ENCODE measurements around the gene PHKB. TPM values are rescaled to one million over a fixed set of nuclear protein-coding genes. Genes with fewer than 3 reads are reported as not detected.
"Not testable (repeated sequence)": the region's sequence is repeated elsewhere in the genome, so short reads cannot be mapped to it uniquely, and the experiment has no call there.

Gene PHKB
- total and polyA plus RNA-seq, 5 donors = 20.2 to 68.0 (median 63.0) TPM

DNA sequence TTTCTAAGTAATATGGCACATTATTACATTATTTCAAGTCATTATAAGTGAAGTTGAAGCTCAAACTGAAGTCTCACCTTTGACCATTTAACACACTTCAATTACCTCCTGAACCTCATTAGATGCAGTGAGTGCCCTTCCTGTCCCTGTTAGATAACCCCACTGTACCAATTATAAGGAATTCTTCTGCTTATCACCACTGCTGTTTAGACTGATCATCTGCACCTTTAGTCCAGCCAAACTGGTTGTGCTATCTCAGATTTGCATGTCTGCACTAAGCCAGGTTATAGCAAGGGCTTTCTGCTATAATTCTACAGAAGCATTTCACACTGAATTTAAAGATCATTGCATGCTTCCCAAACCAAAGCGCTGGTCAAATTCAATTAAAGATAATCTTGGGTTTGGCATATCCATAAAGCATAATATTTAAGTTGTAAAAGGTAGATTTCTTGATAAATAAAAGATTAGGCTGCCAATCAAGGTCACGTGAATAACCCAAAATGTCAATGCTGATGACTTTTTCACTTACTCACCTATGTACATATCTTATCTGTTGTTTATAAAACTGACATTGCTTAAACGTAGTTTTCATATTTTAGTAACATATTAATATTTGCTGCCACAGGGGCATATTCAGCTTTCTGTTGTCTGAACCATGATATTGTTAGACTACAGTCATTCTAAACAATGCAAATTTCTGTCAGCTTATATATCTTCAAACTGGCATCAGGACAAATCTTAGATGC, 12.1 kb upstream of the PHKB start:
- no peak overlapping the region for H3K27ac ChIP-seq (ENCODE audit: low read length)
- H3K4me3 ChIP-seq (ENCODE audit: low read length) = no peak overlapping the region
- 81% methylated on average over 3 of the region's 3 CpGs for WGBS
- intact Hi-C loops (cut with DNase I) = no loop called here
- DNase-seq (no peak), ATAC-seq (no peak)
- H3K4me1 ChIP-seq (ENCODE audit: control insufficient read depth, insufficient read depth, low read length) = peaks cover 2% of the 10 kb centered on the region
- H3K27me3 ChIP-seq (ENCODE audit: control insufficient read depth, insufficient read depth) = no peaks in the 10 kb centered on the region
- H3K9me3 ChIP-seq (ENCODE audit: control insufficient read depth, low read length) = no peaks in the 10 kb centered on the region

- H3K9me3 ChIP-seq (ENCODE audit: control insufficient read depth, low read length) = no peaks in the 10 kb centered on the region
- 88% methylated on average over 3 of the region's 3 CpGs for WGBS
- intact Hi-C loops (cut with DNase I) = loop anchor here in 1 of 4 donors (5.0 kb wide), 1 partner anchor 218 kb away; no protein-coding TSS in a partner anchor
- H3K4me1 ChIP-seq (ENCODE audit: control insufficient read depth, insufficient read depth, low read length) = peaks cover 2% of the 10 kb centered on the region
- DNase-seq = no peak
- no peak overlapping the region for H3K4me3 ChIP-seq (ENCODE audit: low read length)
- no peak for ATAC-seq
- H3K27ac ChIP-seq (ENCODE audit: low read length) = no peak overlapping the region
- H3K27me3 ChIP-seq (ENCODE audit: control insufficient read depth, insufficient read depth) = no peaks in the 10 kb centered on the region
Measured at GRCh38 chr16:47449788-47450187, 11.3 kb upstream of the PHKB start.

DNA sequence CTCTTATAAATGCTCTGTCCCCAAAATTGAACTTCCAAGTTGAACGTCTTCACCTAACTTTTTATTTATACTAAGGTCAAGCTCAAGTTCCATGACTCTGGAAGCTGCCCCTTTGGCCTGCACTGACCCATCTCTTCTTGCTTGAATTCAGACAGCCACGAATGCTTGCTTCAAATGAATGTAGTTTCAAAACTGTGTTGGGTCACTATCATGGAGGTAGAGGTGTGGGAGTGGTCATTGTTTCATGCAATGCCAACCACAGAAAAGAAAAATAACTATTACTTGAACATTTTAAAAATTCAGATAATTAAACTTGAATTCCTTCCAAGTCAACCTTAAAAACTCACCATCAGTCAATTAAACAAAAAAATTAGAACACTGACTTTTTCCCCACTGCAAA, 2.8 kb upstream of the PHKB start:
- intact Hi-C loops (cut with DNase I) = no loop called here
- ATAC-seq = no peak
- WGBS = 86% methylated on average over 2 of the region's 2 CpGs
- no peak overlapping the region for H3K27ac ChIP-seq (ENCODE audit: low read length)
- H3K4me1 ChIP-seq (ENCODE audit: control insufficient read depth, insufficient read depth, low read length) = peaks cover 3% of the 10 kb centered on the region
- no peak overlapping the region for H3K4me3 ChIP-seq (ENCODE audit: low read length)
- H3K27me3 ChIP-seq (ENCODE audit: control insufficient read depth, insufficient read depth) = no peaks in the 10 kb centered on the region
- DNase-seq = no peak
- no peaks in the 10 kb centered on the region for H3K9me3 ChIP-seq (ENCODE audit: control insufficient read depth, low read length)

DNA sequence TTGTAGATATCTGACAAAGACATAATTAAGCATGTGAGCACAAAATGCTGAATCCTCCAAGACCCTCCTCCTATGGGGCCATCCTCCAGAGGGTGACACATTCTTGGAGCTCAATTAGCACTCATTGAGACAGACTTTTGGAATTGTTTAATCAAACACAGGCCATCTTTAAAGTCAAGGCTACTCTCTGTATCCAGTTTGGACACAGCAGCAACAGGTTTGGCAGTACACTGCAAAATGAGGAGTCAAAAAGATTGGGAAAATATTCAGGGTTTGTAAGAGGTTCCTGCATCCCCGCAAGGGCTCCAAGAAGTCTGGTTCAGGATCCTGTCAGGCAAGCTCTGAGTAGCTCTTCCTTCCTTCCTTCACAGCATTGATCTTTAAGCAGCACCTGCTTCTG, 1.5 kb upstream of the PHKB start:
- Histone ChIP-seq H3K9me3 (ENCODE audit: control insufficient read depth, low read length) (no peaks in the 10 kb centered on the region), H3K27me3 (ENCODE audit: control insufficient read depth, insufficient read depth) (no peaks in the 10 kb centered on the region), H3K4me1 (ENCODE audit: control insufficient read depth, insufficient read depth, low read length) (peaks cover 5% of the 10 kb centered on the region), H3K4me3 (ENCODE audit: low read length) (no peak overlapping the region), H3K27ac (ENCODE audit: low read length) (no peak overlapping the region)
- intact Hi-C loops (cut with DNase I) = loop anchor here in 1 of 4 donors (5.0 kb wide), 1 partner anchor 38 kb away; no protein-coding TSS in a partner anchor
- ATAC-seq (no peak), DNase-seq (no peak)
- WGBS = 75% methylated on average over 1 of the region's 1 CpG

DNA sequence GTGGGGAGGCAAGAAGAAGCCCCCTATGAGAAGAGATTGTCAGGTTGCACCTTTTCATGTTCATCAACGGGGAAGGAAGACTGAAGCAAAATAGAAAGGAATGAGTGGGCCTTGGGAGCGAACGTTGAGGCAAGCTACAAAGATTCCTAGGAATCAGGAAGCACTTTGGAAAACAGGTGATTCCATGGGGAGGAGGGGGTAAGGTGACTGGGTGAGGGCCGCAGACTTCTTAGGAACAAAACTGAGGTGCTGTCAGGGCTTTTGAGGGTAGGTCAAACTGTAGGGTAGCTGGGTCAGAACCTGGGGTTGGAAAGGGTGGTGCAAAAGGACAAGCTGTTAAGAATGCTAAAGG, 796 bp upstream of the PHKB start:
- Histone ChIP-seq H3K4me1 (ENCODE audit: control insufficient read depth, insufficient read depth, low read length) (peaks cover 5% of the 10 kb centered on the region), H3K27ac (ENCODE audit: low read length) (peak overlapping the region; percentile 98), H3K4me3 (ENCODE audit: low read length) (peak overlapping the region; percentile 95), H3K9me3 (ENCODE audit: control insufficient read depth, low read length) (no peaks in the 10 kb centered on the region), H3K27me3 (ENCODE audit: control insufficient read depth, insufficient read depth) (no peaks in the 10 kb centered on the region)
- no peak for ATAC-seq
- DNase-seq = no peak
- 4% methylated on average over 4 of the region's 4 CpGs for WGBS
- intact Hi-C loops (cut with DNase I) = loop anchor here in 1 of 4 donors (5.0 kb wide), 1 partner anchor 37 kb away; no protein-coding TSS in a partner anchor

GRCh38 chr16:47461598-47462266, 601 bp downstream of the PHKB start:
- Histone ChIP-seq H3K27me3 (ENCODE audit: control insufficient read depth, insufficient read depth) (no peaks in the 10 kb centered on the region), H3K4me1 (ENCODE audit: control insufficient read depth, insufficient read depth, low read length) (peaks cover 5% of the 10 kb centered on the region), H3K4me3 (ENCODE audit: low read length) (peak overlapping the region; percentile 95), H3K9me3 (ENCODE audit: control insufficient read depth, low read length) (no peaks in the 10 kb centered on the region), H3K27ac (ENCODE audit: low read length) (peak overlapping the region; percentile 98)
- ATAC-seq (peak; percentile 47 to 60), DNase-seq (no peak)
- WGBS = 2% methylated on average over 17 of the region's 17 CpGs
- intact Hi-C loops (cut with DNase I) = loop anchor here in 1 of 4 donors (5.0 kb wide), 1 partner anchor 36 kb away; no protein-coding TSS in a partner anchor

GRCh38 chr16:47463771-47464624, 2.9 kb downstream of the PHKB start:
- Histone ChIP-seq H3K4me3 (ENCODE audit: low read length) (no peak overlapping the region), H3K27me3 (ENCODE audit: control insufficient read depth, insufficient read depth) (no peaks in the 10 kb centered on the region), H3K4me1 (ENCODE audit: control insufficient read depth, insufficient read depth, low read length) (peaks cover 7% of the 10 kb centered on the region), H3K27ac (ENCODE audit: low read length) (no peak overlapping the region), H3K9me3 (ENCODE audit: control insufficient read depth, low read length) (no peaks in the 10 kb centered on the region)
- 68% methylated on average over 11 of the region's 11 CpGs for WGBS
- intact Hi-C loops (cut with DNase I) = loop anchor here in 1 of 4 donors (5.0 kb wide), 1 partner anchor 33 kb away; no protein-coding TSS in a partner anchor
- DNase-seq (no peak), ATAC-seq (no peak)

- WGBS = 65% methylated on average over 2 of the region's 2 CpGs
- H3K4me3 ChIP-seq (ENCODE audit: low read length) = no peak overlapping the region
- no peaks in the 10 kb centered on the region for H3K27me3 ChIP-seq (ENCODE audit: control insufficient read depth, insufficient read depth)
- no peaks in the 10 kb centered on the region for H3K9me3 ChIP-seq (ENCODE audit: control insufficient read depth, low read length)
- intact Hi-C loops (cut with DNase I) = no loop called here
- H3K27ac ChIP-seq (ENCODE audit: low read length) = no peak overlapping the region
- ATAC-seq = no peak
- DNase-seq = no peak
- peaks cover 6% of the 10 kb centered on the region for H3K4me1 ChIP-seq (ENCODE audit: control insufficient read depth, insufficient read depth, low read length)
Measured at GRCh38 chr16:47465919-47466630, 4.9 kb downstream of the PHKB start.

DNA sequence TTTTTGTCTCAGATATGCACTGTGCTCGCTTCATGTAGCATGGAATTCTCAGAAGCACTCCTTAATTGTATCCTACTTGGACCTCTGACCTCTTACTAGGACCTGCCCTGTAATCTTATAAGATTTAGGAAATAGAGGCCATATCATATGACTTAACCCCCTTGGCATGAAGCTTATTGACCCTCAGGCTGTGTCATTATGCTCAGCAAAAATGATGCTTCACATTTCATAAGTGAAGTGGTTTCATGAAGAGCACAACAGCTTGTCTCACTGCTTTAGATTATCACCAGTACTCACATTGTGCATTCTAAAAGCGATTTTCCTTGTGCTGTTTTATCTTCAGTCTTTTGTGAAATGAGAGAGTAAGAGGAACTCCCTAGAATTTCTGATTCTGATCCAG, 6.4 kb downstream of the PHKB start:
- Histone ChIP-seq H3K9me3 (ENCODE audit: control insufficient read depth, low read length) (no peaks in the 10 kb centered on the region), H3K27me3 (ENCODE audit: control insufficient read depth, insufficient read depth) (no peaks in the 10 kb centered on the region), H3K4me1 (ENCODE audit: control insufficient read depth, insufficient read depth, low read length) (peaks cover 8% of the 10 kb centered on the region), H3K27ac (ENCODE audit: low read length) (no peak overlapping the region), H3K4me3 (ENCODE audit: low read length) (no peak overlapping the region)
- ATAC-seq (no peak), DNase-seq (no peak)
- 59% methylated on average over 2 of the region's 2 CpGs for WGBS
- intact Hi-C loops (cut with DNase I) = no loop called here

- 78% methylated on average over 7 of the region's 7 CpGs for WGBS
- H3K9me3 ChIP-seq (ENCODE audit: control insufficient read depth, low read length); H3K4me1 ChIP-seq (ENCODE audit: control insufficient read depth, insufficient read depth, low read length); H3K4me3 ChIP-seq (ENCODE audit: low read length); intact Hi-C loops (cut with DNase I); H3K27ac ChIP-seq (ENCODE audit: low read length); DNase-seq; H3K27me3 ChIP-seq (ENCODE audit: control insufficient read depth, insufficient read depth): not testable (repeated sequence)
- peak; percentile 74 to 94 for ATAC-seq
Measured at GRCh38 chr16:47468070-47468689, 7.0 kb downstream of the PHKB start.
